Stimulated activated CD8-positive, alpha-beta memory T cell treated with anti-CD3 and anti-CD28 coated beads, Interleukin-15, amount 100 ng/mL, for 24 hours (primary cell): ENCODE results near the gene EFCAB6.

Experiments used
- DNase-seq: peaks from one replicate; pipeline ENCODE4 v3.0.0-alpha.2; 2020; ENCODE audit warnings: low read depth

The EFCAB6 gene

GRCh38 chr22:43543522-43544288 lies 268.4 kb downstream of the EFCAB6 start:
- DNase-seq: no peak

- DNase-seq: no peak
These were observed 269.2 kb downstream of the EFCAB6 start for GRCh38 chr22:43542681-43543521.

- no peak for DNase-seq
These were observed 270.4 kb downstream of the EFCAB6 start for GRCh38 chr22:43541462-43542407.

- DNase-seq: no peak
These were observed 271.1 kb downstream of the EFCAB6 start for GRCh38 chr22:43541022-43541421.

DNA sequence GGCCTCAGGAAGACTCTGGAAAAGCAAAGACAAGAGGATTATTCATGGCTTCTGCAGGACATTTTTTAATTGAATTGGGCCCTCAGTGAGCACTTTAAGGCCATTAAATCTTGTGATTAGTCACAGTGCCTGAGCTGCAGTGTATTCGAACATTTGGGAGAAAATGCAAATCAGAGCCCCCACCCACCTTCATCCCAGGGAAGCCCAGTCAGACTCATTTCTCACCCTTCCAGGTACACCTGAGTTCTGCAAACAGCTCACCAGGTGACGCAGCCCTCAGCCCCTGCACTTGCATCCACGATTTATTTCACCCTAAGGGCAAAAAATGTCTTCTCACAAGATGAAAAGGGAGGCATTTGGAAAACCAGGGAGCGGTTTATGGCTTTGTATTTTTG lies 271.6 kb downstream of the EFCAB6 start:
- DNase-seq: no peak

GRCh38 chr22:43539572-43540528 lies 272.3 kb downstream of the EFCAB6 start:
- no peak for DNase-seq

GRCh38 chr22:43537019-43537585 lies 275.0 kb downstream of the EFCAB6 start:
- DNase-seq: no peak

DNA sequence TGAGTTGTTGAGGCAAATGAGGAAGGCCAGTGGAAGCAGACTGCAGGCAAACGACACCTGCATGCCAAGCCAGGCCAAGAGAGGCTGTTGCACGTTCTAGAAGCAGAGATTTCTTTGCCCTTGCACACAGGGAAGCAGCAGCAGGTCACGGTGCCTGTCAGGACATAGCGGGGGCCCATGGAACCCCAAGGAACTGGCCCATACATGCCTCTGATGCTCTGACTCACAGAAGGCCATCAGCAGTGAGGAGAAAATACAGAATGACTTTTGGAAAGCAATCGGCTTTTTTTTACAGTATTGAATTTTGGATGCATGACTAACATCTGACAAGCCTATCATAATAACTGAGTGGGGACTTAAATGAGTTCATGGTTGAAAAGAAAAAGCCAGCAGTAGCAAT lies 276.4 kb downstream of the EFCAB6 start:
- no peak for DNase-seq

DNA sequence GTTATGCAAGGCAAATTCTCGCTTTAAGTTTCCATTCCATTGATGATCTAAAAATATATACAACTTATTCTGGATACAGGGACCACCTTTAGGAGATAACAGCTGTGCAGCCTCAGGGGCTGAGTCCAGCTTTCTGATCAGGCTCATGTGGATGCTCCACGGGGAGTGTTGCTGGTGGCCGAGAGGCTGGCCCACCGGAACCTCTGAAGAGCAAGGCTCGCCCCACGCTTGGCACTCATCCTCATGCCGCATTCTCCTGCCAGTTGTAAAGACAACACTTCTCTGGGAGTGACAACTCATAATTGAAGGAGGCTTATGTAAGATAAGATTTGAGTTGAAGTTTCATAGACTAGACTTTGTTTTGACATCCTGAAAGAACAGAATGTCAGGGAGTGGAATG lies 276.8 kb downstream of the EFCAB6 start:
- no peak for DNase-seq

- no peak for DNase-seq
These were observed 277.2 kb downstream of the EFCAB6 start for GRCh38 chr22:43534916-43535315.

DNA sequence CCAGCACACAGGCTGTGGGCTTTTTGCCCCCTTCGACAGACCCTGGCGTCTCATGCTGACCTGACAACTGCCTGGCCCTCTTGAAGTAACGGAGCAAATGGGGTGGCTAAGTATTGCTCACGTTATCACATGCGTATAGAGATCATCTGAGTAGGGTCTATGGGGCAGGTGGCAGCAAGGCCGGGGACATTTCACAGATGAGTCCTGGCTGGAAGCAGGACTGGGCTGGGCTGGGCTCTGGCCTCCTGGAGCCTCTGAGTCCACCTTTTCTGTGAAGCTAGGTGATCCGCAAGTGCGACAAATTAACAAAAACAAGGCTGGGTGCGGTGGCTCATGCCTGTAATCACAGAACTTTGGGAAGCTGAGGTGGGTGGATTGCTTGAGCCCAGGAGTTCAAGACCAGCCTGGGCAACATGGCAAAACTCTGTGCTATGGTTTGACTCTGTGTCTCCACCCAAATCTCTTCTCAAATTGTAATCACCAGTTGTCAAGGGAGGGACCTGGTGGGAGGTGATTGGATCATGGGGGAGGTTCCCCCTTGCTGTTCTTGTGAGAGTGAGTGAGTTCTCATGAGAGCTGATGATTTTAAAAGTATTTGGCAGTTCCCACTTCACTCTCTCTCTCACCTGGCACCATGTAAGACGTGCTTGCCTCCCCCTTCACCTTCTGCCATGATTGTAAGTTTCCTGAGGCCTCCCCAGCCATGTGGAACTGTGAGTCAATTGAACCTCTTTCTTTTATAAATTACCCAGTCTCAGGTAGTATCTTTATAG lies 278.3 kb downstream of the EFCAB6 start:
- DNase-seq: no peak

- no peak for DNase-seq
These were observed 279.0 kb downstream of the EFCAB6 start for GRCh38 chr22:43533156-43533530.

DNA sequence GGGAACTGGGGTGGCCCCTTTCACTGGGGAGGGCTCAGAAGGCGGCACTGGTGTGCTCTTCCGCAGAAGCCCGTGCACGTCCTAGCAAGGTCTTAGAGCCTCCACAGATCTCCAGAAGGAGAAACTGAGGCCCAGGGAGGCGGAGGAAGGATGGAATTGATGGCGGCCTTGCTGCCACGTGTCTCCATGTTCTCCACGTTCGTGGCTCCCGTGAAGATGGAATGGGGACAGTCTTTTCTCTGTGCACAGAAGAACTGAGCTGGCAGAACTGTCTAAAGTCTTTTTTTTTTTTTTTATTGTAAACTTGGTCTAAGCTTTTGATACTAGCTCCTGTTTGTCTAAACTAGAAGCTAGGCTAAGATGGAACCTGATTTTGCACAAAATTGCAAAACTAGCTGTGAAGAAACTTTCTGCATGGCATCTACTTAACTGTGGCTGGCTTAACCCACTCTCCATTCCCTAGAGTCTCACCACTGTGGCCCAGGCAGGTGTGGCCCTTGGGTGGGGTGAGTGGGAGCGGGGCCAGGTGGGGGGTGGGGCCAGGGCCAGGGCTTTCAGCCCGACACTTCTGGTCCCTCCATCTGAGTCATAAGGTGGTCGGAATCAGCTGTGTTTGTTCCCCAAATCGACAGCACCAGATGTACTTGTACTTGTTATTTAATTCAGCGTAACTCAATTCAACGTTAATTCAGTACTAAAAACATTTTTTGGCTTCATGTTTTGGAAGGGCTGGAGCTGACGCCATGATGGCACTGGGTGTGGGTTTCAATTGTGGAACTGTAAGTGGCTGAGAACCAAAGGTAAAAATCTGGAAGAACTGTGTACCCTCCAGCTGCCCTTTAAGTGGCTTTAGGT lies 279.6 kb downstream of the EFCAB6 start:
- DNase-seq: no peak

DNA sequence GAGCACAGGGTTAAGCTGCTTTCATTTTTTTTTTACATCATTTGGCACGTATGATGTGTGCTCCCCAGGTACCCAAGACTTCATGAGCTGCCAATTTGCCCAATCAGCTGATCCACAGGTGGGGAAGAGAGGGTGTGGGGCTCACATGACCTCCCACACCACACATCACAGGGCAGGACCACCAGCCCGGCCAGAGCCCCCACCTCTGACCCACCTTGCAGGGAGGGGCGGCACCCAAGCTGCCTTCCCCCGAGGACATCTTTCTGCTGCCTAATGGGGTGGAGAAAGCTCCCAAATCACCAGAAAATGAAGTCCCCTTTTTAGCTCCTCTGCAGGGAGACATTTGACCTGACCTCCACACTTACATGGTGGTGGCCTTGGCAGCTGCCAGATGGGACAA lies 280.5 kb downstream of the EFCAB6 start:
- no peak for DNase-seq

GRCh38 chr22:43530349-43531201 lies 281.5 kb downstream of the EFCAB6 start:
- DNase-seq: no peak

GRCh38 chr22:43529934-43530333 lies 282.2 kb downstream of the EFCAB6 start:
- DNase-seq: no peak

GRCh38 chr22:43529461-43529860 lies 282.6 kb downstream of the EFCAB6 start:
- no peak for DNase-seq
